H9 (cell line): Measurements from ENCODE around the gene SNX30. TPM values are rescaled to one million over a fixed set of nuclear protein-coding genes. Genes with fewer than 3 reads are reported as not detected.
A peak's percentile ranks its signal among the peaks of the same experiment; 100 is the strongest.

ENCODE experiments used
- DNase-seq: peaks from one replicate; pipeline ENCODE4 v3.0.0-alpha.2; 2017
- H2AFZ ChIP-seq: one replicate; pipeline ENCODE4 v1.6.1; 2013; ENCODE audit warnings: mild to moderate bottlenecking, low read length, control low read depth, moderate library complexity
- H2AK5ac ChIP-seq: 2 replicates; pipeline ENCODE4 v1.6.1; 2013; ENCODE audit warnings: low read length, control low read depth, mixed read lengths; ENCODE audit not compliant: insufficient read length
- H2BK120ac ChIP-seq: one replicate; pipeline ENCODE4 v1.6.1; 2013; ENCODE audit warnings: low read depth, mild to moderate bottlenecking, low read length, control low read depth, inconsistent platforms; ENCODE audit not compliant: poor library complexity, severe bottlenecking
- H2BK12ac ChIP-seq: 2 replicates; pipeline ENCODE4 v1.6.1; 2013; ENCODE audit warnings: low read length, control low read depth, mixed read lengths, low read depth; ENCODE audit not compliant: insufficient read length
- H2BK15ac ChIP-seq: 2 replicates; pipeline ENCODE4 v1.6.1; 2013; ENCODE audit warnings: low read depth, low read length, control low read depth
- H2BK20ac ChIP-seq: one replicate; pipeline ENCODE4 v1.6.1; 2013; ENCODE audit warnings: low read depth, mild to moderate bottlenecking, low read length, control low read depth, inconsistent platforms; ENCODE audit not compliant: poor library complexity, severe bottlenecking
- H2BK5ac ChIP-seq: 2 replicates; pipeline ENCODE4 v1.6.1; 2013; ENCODE audit warnings: low read length, control low read depth, mixed read lengths; ENCODE audit not compliant: insufficient read length
- H3K14ac ChIP-seq: 2 replicates; pipeline ENCODE4 v1.6.1; 2013; ENCODE audit warnings: low read length, control low read depth; ENCODE audit not compliant: insufficient read depth
- H3K18ac ChIP-seq: 2 replicates; pipeline ENCODE4 v1.6.1; 2013; ENCODE audit warnings: low read depth, mild to moderate bottlenecking, mixed read lengths, low read length, control low read depth; ENCODE audit not compliant: insufficient read length
- H3K23ac ChIP-seq: 2 replicates; pipeline ENCODE4 v1.6.1; 2013; ENCODE audit warnings: low read length, control low read depth, mixed read lengths, low read depth; ENCODE audit not compliant: insufficient read length
- H3K23me2 ChIP-seq: 2 replicates; pipeline ENCODE4 v1.6.1; 2013; ENCODE audit warnings: low read depth, mild to moderate bottlenecking, mixed read lengths, low read length, control low read depth; ENCODE audit not compliant: insufficient read length, poor library complexity, severe bottlenecking
- H3K27ac ChIP-seq: 2 replicates; pipeline ENCODE4 v1.5.1; 2013; ENCODE audit warnings: low read length, control low read depth, mixed read lengths, low read depth; ENCODE audit not compliant: insufficient read length
- H3K27me3 ChIP-seq: 2 replicates; pipeline ENCODE4 v1.6.1; 2013; ENCODE audit warnings: low read length, control low read depth, inconsistent platforms; ENCODE audit not compliant: insufficient read depth
- H3K4ac ChIP-seq: 2 replicates; pipeline ENCODE4 v1.6.1; 2013; ENCODE audit warnings: low read depth, mild to moderate bottlenecking, control low read depth, inconsistent platforms, low read length, moderate library complexity
- H3K4me1 ChIP-seq: 2 replicates; pipeline ENCODE4 v1.6.1; 2013; ENCODE audit warnings: low read length, control low read depth, inconsistent platforms; ENCODE audit not compliant: insufficient read depth
- H3K4me2 ChIP-seq: 2 replicates; pipeline ENCODE4 v1.6.1; 2013; ENCODE audit warnings: low read length, control low read depth, mixed read lengths; ENCODE audit not compliant: insufficient read length, insufficient read depth
- H3K56ac ChIP-seq: 2 replicates; pipeline ENCODE4 v1.6.1; 2013; ENCODE audit warnings: low read depth, mild to moderate bottlenecking, mixed read lengths, low read length, control low read depth; ENCODE audit not compliant: insufficient read length
- H3K79me1 ChIP-seq: 2 replicates; pipeline ENCODE4 v1.6.1; 2013; ENCODE audit warnings: low read depth, mild to moderate bottlenecking, moderate library complexity, low read length, control low read depth, inconsistent platforms; ENCODE audit not compliant: insufficient read depth, poor library complexity, severe bottlenecking
- H3K79me2 ChIP-seq: 2 replicates; pipeline ENCODE4 v1.6.1; 2013; ENCODE audit warnings: low read length, control low read depth, inconsistent platforms; ENCODE audit not compliant: insufficient read depth
- H3K9ac ChIP-seq: 2 replicates; pipeline ENCODE4 v1.6.1; 2013; ENCODE audit warnings: low read length, control low read depth, mixed read lengths; ENCODE audit not compliant: insufficient read length; ENCODE audit errors: extremely low read depth
- H3K9me3 ChIP-seq: one replicate; pipeline ENCODE4 v1.6.1; 2013; ENCODE audit warnings: low read depth, low read length, inconsistent platforms; ENCODE audit not compliant: control insufficient read depth
- H3T11ph ChIP-seq: one replicate; pipeline ENCODE4 v1.6.1; 2013; ENCODE audit warnings: mild to moderate bottlenecking, low read length, control low read depth, inconsistent platforms
- H4K20me1 ChIP-seq: one replicate; pipeline ENCODE4 v1.6.1; 2013; ENCODE audit not compliant: control insufficient read depth, insufficient read length, insufficient read depth
- H4K5ac ChIP-seq: 2 replicates; pipeline ENCODE4 v1.6.1; 2013; ENCODE audit warnings: low read depth, mild to moderate bottlenecking, mixed read lengths, low read length, control low read depth; ENCODE audit not compliant: insufficient read length
- H4K8ac ChIP-seq: replicated peaks from 2 replicates; pipeline ENCODE4 v1.6.1; 2013; ENCODE audit warnings: low read length, control low read depth, mixed read lengths, low read depth; ENCODE audit not compliant: insufficient read length
- H4K91ac ChIP-seq: 2 replicates; pipeline ENCODE4 v1.6.1; 2013; ENCODE audit warnings: low read depth, mild to moderate bottlenecking, moderate library complexity, mixed read lengths, low read length, control low read depth; ENCODE audit not compliant: insufficient read length
- H3K27ac Mint-ChIP-seq, 3 experiments: 2 replicates in 2 of 3; 3 replicates in 1 of 3; pipeline ENCODE4 v1.8.0; 2020 to 2021; ENCODE audit warnings: mixed read lengths in 3 of 3, mild to moderate bottlenecking in 1 of 3, moderate library complexity in 1 of 3
- H3K27me3 Mint-ChIP-seq: 2 replicates; pipeline ENCODE4 v1.8.0; 2021; ENCODE audit warnings: low read depth, mild to moderate bottlenecking, moderate library complexity, mixed read lengths
- H3K36me3 Mint-ChIP-seq, 3 experiments: 2 replicates in 2 of 3; 3 replicates in 1 of 3; pipeline ENCODE4 v1.8.0; 2020 to 2021; ENCODE audit warnings: low read depth in 3 of 3, mixed read lengths in 3 of 3; ENCODE audit not compliant: insufficient read depth in 1 of 3
- H3K4me1 Mint-ChIP-seq, 2 experiments: 2 replicates each; pipeline ENCODE4 v1.8.0; 2020; ENCODE audit warnings: mixed read lengths in 2 of 2
- H3K4me3 Mint-ChIP-seq, 2 experiments: 2 replicates in 1 of 2; 3 replicates in 1 of 2; pipeline ENCODE4 v1.8.0; 2020 to 2021; ENCODE audit warnings: mild to moderate bottlenecking in 2 of 2, mixed read lengths in 2 of 2, moderate library complexity in 1 of 2
- H3K9me3 Mint-ChIP-seq, 2 experiments: 2 replicates in 1 of 2; 3 replicates in 1 of 2; pipeline ENCODE4 v1.8.0; 2020; ENCODE audit warnings: mild to moderate bottlenecking in 2 of 2, mixed read lengths in 2 of 2, moderate library complexity in 1 of 2
- WGBS: extraction: QIAGEN DNeasy Blood & Tissue Kit; methylation state at CpG from one replicate; pipeline ENCODE4 v1.1.7; 2013; ENCODE audit warnings: missing lambda C conversion rate, low lambda C conversion rate, mixed read lengths; ENCODE audit not compliant: insufficient read length; ENCODE audit errors: extremely low coverage; 5-methylcytosine and 5-hydroxymethylcytosine counted together
- total RNA-seq: library from RNA; stranded (reverse); gene quantifications from 2 replicates; pipeline ENCODE4 v1.2.1, GENCODE V29; 2021
- TF ChIP-seq, protein P1 (sequence below): fragments of 200-600 bp; sonication (generic); conservative IDR thresholded peaks from 3 replicates; pipeline ENCODE4 v1.8.0; 2021; ENCODE audit warnings: antibody characterized with exemption, mild to moderate bottlenecking

Gene SNX30
- total RNA-seq, 1 experiment from 2014 or later: 10.3 TPM

DNA sequence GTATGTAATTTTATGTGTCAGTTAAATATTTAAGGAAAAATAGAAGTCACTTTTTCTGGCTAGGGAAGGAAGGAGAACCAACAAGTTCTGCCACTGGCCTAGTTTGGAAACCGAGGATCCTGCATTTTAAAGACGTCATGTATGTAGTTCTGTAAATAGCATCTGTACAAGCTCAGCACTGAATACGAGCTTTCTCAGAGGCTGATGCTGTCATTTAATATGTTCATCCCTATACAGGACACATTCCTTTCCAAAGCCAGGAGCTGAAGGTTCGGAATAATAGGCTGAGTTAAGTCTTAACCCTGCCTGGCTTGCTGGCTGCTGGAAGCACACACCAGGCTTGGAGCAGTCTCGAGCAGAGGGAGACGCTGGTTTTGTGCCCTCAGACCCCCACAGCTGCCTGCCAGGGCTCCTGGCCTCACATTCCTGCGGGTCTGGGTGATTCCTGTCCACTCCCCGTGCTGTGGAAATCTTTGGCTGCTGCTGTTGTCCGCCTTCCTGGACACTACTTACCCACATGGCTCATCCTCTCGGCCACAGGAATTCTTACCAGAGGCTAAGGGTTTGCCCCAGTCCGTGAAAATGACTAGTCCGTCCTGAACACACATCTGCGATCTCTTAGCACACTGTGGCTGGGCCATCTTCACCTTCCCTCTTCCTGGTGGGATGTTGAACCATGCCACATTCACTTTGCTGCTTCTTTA is 103.5 kb downstream of the SNX30 start:
- TF ChIP-seq, protein P1, sequence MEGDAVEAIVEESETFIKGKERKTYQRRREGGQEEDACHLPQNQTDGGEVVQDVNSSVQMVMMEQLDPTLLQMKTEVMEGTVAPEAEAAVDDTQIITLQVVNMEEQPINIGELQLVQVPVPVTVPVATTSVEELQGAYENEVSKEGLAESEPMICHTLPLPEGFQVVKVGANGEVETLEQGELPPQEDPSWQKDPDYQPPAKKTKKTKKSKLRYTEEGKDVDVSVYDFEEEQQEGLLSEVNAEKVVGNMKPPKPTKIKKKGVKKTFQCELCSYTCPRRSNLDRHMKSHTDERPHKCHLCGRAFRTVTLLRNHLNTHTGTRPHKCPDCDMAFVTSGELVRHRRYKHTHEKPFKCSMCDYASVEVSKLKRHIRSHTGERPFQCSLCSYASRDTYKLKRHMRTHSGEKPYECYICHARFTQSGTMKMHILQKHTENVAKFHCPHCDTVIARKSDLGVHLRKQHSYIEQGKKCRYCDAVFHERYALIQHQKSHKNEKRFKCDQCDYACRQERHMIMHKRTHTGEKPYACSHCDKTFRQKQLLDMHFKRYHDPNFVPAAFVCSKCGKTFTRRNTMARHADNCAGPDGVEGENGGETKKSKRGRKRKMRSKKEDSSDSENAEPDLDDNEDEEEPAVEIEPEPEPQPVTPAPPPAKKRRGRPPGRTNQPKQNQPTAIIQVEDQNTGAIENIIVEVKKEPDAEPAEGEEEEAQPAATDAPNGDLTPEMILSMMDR: no peak
- H3K36me3 Mint-ChIP-seq: peaks cover 0 to 15% (median 0%) of the 10 kb centered on the region in 3 experiments; a peak in 3 of 7 replicates
- H2BK15ac ChIP-seq: no peak overlapping the region
- H3K23me2 ChIP-seq: no peaks in the 10 kb centered on the region
- H3K4me1 Mint-ChIP-seq: peaks cover 7 to 8% of the 10 kb centered on the region in 2 experiments
- H4K8ac ChIP-seq: no peak overlapping the region
- no peaks in the 10 kb centered on the region for H3K79me1 ChIP-seq
- DNase-seq: no peak
- H3K4me1 ChIP-seq: peaks cover under 1% of the 10 kb centered on the region; the same call in 1 of the 2 replicates
- H3K27me3 ChIP-seq: no peaks in the 10 kb centered on the region
- no peaks in the 10 kb centered on the region for H3K79me2 ChIP-seq
- no peak overlapping the region for H2BK12ac ChIP-seq
- no peak overlapping the region for H2BK120ac ChIP-seq
- H3K56ac ChIP-seq: no peak overlapping the region
- H2BK20ac ChIP-seq: no peak overlapping the region
- no peak overlapping the region for H2BK5ac ChIP-seq
- no peak overlapping the region for H3K18ac ChIP-seq
- no peak overlapping the region for H3K9ac ChIP-seq
- H4K91ac ChIP-seq: no peak overlapping the region
- H3K9me3 Mint-ChIP-seq: no peaks in the 10 kb centered on the region; a peak in 1 of 5 replicates
- H4K5ac ChIP-seq: no peak overlapping the region
- peaks cover 3% of the 10 kb centered on the region for H4K20me1 ChIP-seq
- no peak overlapping the region for H3K4me2 ChIP-seq
- no peak overlapping the region for H3K27ac ChIP-seq
- WGBS: no CpG with 5 or more reads among the region's 13 CpGs
- H3K4ac ChIP-seq: no peak overlapping the region
- no peak overlapping the region for H3K14ac ChIP-seq
- no peaks in the 10 kb centered on the region for H3K9me3 ChIP-seq
- no peaks in the 10 kb centered on the region for H3K27me3 Mint-ChIP-seq
- peak overlapping the region in 1 of 3 experiments; percentile 79; a peak in 2 of 7 replicates for H3K27ac Mint-ChIP-seq
- no peak overlapping the region for H3T11ph ChIP-seq
- no peak overlapping the region for H3K4me3 Mint-ChIP-seq
- no peak overlapping the region for H2AK5ac ChIP-seq
- H2AFZ ChIP-seq: no peak overlapping the region
- no peak overlapping the region for H3K23ac ChIP-seq
